ENCODE results near the gene MR1.

- no peak for TF ChIP-seq YY1 (IDR thresholded peaks at IDR 0.05; ENCODE audit: insufficient read depth, insufficient read length)
- TF ChIP-seq ZNF274 (IDR thresholded peaks at IDR 0.05; ENCODE audit: low read depth, low read length): no peak
- no peak for TF ChIP-seq SUZ12 (IDR thresholded peaks at IDR 0.05; ENCODE audit: extremely low read depth, insufficient read depth, insufficient read length)
Observed at GRCh38 chr1:181033128-181033798, 520 bp upstream of the MR1 start.

Measured in NT2/D1 (cell line).